Fibroblast of lung (primary cell): ENCODE measurements around the gene SEMA6B. TPM values are rescaled to one million over a fixed set of nuclear protein-coding genes. Genes with fewer than 3 reads are reported as not detected.
"Not testable (repeated sequence)": the region's sequence is repeated elsewhere in the genome, so short reads cannot be mapped to it uniquely, and the experiment has no call there.

Experiments used
- DNase-seq, 2 donors: peaks; one replicate each; pipeline versions ENCODE4 v3.0.0 to v3.0.0-alpha.2; 2010; ENCODE audit warnings: low read depth in 2 of 2
- H2AFZ ChIP-seq: 2 replicates; pipeline ENCODE4 v1.5.1; 2012; ENCODE audit warnings: low read length, control low read depth, inconsistent platforms
- H3K27ac ChIP-seq: 2 replicates; pipeline ENCODE4 v1.5.1; 2011; ENCODE audit warnings: low read length, control low read depth; ENCODE audit not compliant: insufficient read depth
- H3K27me3 ChIP-seq: 2 replicates; pipeline ENCODE4 v1.5.1; 2011; ENCODE audit warnings: mild to moderate bottlenecking, low read length; ENCODE audit not compliant: control insufficient read depth, insufficient read depth
- H3K36me3 ChIP-seq: 2 replicates; pipeline ENCODE4 v1.5.1; 2011; ENCODE audit warnings: low read length; ENCODE audit not compliant: control insufficient read depth, insufficient read depth
- H3K4me1 ChIP-seq: 2 replicates; pipeline ENCODE4 v1.5.1; 2011; ENCODE audit warnings: low read length; ENCODE audit not compliant: control insufficient read depth, insufficient read depth; ENCODE audit errors: extremely low read depth
- H3K4me2 ChIP-seq: 2 replicates; pipeline ENCODE4 v1.5.1; 2011; ENCODE audit warnings: low read length, control low read depth; ENCODE audit not compliant: insufficient read depth; ENCODE audit errors: extremely low read depth
- H3K4me3 ChIP-seq, 4 experiments: fragments of 200-600 bp in 1 of 4; sonication (generic) in 1 of 4; replicated peaks in 1 of 4; 2 replicates each; pipeline ENCODE4 v1.5.1; 2011 to 2016; ENCODE audit warnings: low read length in 4 of 4, low read depth in 3 of 4, mild to moderate bottlenecking in 3 of 4, control low read depth in 2 of 4, inconsistent platforms in 1 of 4, mixed read lengths in 1 of 4; ENCODE audit not compliant: insufficient read depth in 1 of 4; ENCODE audit errors: control extremely low read depth in 1 of 4
- H3K79me2 ChIP-seq: 2 replicates; pipeline ENCODE4 v1.5.1; 2012; ENCODE audit warnings: mild to moderate bottlenecking, low read length, inconsistent platforms; ENCODE audit not compliant: control insufficient read depth, insufficient read depth
- H3K9ac ChIP-seq: 2 replicates; pipeline ENCODE4 v1.5.1; 2011; ENCODE audit warnings: mild to moderate bottlenecking, low read length, control low read depth; ENCODE audit not compliant: insufficient read depth
- H3K9me3 ChIP-seq: 2 replicates; pipeline ENCODE4 v1.5.1; 2012; ENCODE audit warnings: low read depth, low read length; ENCODE audit not compliant: control insufficient read depth, insufficient read depth
- H4K20me1 ChIP-seq: 2 replicates; pipeline ENCODE4 v1.5.1; 2011; ENCODE audit warnings: low read length; ENCODE audit not compliant: control insufficient read depth, insufficient read depth; ENCODE audit errors: extremely low read depth
- EZH2 ChIP-seq: IDR thresholded peaks from 2 replicates; pipeline ENCODE4 v1.5.1; 2012; ENCODE audit warnings: low read length, control low read depth, mild to moderate bottlenecking; ENCODE audit errors: missing control alignments
- polyA plus RNA-seq, 2 donors: library from polyadenylated mRNA; depleted of rRNA in 1 of 2; stranded (reverse) in 1 of 2; unstranded in 1 of 2; fragments of >200 nt; gene quantifications; 2 replicates each; pipeline ENCODE4 v1.2.1, GENCODE V29; 2011 to 2012; ENCODE audit warnings: missing spikeins in 1 of 2
- total RNA-seq: library from RNA; depleted of rRNA; stranded (reverse); fragments of >200 nt; gene quantifications from 2 replicates; pipeline ENCODE4 v1.2.1, GENCODE V29; 2014
- TF ChIP-seq, protein P1 (sequence below), 2 donors: IDR thresholded peaks in 1 of 2; conservative IDR thresholded peaks in 1 of 2; 1 replicate in 1 of 2; 2 replicates in 1 of 2; pipeline ENCODE4 v1.5.1; 2011 to 2012; ENCODE audit warnings: low read length in 2 of 2, control low read depth in 1 of 2, inconsistent platforms in 1 of 2, low read depth in 1 of 2, mild to moderate bottlenecking in 1 of 2

The SEMA6B gene
- total and polyA plus RNA-seq, 2 donors (not counting 1 experiment from before 2014, with no cell fraction given) = under 0.01 to 0.31 TPM

DNA sequence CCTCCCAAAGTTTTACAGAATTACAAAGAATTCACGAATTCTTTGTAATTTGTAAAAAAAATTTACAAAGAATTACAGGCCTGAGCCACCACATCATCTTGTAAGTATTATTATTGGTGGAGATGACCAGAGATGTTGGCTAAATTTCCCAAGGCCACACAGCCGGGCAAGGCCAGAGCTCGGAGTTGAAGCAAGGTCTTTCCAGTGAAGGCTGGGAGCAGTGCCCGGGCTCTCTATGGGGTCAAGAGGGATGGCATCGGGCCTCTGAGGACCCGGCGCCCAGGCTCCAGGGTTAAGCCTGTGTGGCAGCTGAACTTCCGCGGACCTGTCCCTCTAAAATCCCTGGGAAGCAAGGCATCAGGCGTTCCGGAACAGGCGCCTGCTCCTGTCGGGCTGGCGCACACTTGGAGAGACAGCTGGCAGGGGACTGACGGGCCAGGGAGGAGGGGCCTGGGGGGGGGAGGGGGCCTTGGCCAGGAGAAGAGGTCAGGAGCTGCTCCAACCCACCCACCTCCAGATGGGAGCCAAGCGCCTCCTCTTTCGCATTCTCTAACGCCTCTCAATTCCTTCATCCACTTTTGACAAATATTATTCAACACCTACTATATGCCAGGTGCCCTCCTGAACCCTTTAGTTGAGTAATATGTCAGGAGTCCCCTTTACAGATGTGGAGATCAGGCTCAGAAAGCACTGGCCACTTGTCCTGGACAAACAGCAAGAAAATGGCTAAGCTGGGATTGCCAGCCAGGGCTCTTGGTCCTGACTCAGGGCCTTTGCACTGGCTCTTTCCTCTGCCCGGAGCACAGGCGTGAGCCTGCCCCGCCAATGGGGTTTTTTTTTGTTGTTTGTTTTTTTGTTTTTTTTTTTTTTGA lies 36.8 kb upstream of the SEMA6B start:
- Histone ChIP-seq H2AFZ (no peak overlapping the region), H3K36me3 (no peaks in the 10 kb centered on the region), H3K4me2 (no peak overlapping the region), H3K9me3 (no peaks in the 10 kb centered on the region), H4K20me1 (no peaks in the 10 kb centered on the region), H3K27me3 (peaks cover 5% of the 10 kb centered on the region), H3K79me2 (no peaks in the 10 kb centered on the region), H3K9ac (no peak overlapping the region), H3K4me1 (no peaks in the 10 kb centered on the region), H3K27ac (no peak overlapping the region), H3K4me3 (no peak overlapping the region)
- DNase-seq = no peak
- TF ChIP-seq EZH2 = no peak
- TF ChIP-seq, protein P1, sequence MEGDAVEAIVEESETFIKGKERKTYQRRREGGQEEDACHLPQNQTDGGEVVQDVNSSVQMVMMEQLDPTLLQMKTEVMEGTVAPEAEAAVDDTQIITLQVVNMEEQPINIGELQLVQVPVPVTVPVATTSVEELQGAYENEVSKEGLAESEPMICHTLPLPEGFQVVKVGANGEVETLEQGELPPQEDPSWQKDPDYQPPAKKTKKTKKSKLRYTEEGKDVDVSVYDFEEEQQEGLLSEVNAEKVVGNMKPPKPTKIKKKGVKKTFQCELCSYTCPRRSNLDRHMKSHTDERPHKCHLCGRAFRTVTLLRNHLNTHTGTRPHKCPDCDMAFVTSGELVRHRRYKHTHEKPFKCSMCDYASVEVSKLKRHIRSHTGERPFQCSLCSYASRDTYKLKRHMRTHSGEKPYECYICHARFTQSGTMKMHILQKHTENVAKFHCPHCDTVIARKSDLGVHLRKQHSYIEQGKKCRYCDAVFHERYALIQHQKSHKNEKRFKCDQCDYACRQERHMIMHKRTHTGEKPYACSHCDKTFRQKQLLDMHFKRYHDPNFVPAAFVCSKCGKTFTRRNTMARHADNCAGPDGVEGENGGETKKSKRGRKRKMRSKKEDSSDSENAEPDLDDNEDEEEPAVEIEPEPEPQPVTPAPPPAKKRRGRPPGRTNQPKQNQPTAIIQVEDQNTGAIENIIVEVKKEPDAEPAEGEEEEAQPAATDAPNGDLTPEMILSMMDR (conservative IDR thresholded peaks at IDR 0.05 in 1 of 2, IDR thresholded peaks at IDR 0.05 in 1 of 2; ENCODE audit: low read depth in 1 of 2, low read length in 2 of 2) = no peak

DNA sequence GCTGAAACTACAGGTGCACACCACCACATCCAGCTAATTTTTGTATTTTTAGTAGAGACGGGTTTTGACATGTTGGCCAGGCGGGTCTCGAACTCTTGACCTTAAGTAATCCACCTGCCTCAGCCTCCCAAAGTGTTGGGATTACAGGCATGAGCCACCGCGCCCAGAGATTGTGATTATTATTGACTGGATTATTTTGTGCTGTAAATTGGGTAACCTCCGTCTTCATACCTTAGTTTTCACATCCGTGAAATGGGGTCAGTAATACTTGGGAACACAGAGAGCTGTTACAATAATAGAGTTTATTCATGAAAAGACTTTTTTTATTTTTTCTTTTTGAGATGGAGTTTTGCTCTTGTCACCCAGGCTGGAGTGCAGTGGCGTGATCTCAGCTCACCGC lies 35.7 kb upstream of the SEMA6B start:
- H3K27me3 ChIP-seq, H4K20me1 ChIP-seq, H3K36me3 ChIP-seq, H3K27ac ChIP-seq, H3K4me1 ChIP-seq, H2AFZ ChIP-seq, H3K4me2 ChIP-seq, H3K9ac ChIP-seq, H3K9me3 ChIP-seq, H3K4me3 ChIP-seq, H3K79me2 ChIP-seq, DNase-seq: not testable (repeated sequence)

DNA sequence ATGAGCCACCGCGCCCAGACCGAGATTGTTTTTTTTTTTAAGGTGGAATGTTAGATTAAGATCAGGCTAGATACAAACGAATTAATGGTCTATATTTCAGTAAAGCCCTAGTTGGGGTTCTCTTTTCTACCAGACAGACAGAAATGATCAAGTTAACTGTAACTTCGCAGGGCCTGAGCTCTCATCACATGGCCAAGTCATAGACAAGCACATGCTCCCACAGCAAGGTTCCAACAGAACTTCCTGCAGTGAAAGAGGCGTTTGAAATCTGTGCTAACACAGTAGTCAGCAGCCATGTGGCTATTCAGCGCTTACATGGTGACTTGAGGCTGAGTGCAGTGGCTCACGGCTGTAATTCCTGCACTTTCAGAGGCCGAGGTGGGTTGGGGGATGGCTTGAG lies 34.7 kb upstream of the SEMA6B start:
- TF ChIP-seq, protein P1 (conservative IDR thresholded peaks at IDR 0.05 in 1 of 2, IDR thresholded peaks at IDR 0.05 in 1 of 2; ENCODE audit: low read depth in 1 of 2, low read length in 2 of 2) = no peak
- no peak for TF ChIP-seq EZH2
- Histone ChIP-seq H3K36me3 (no peaks in the 10 kb centered on the region), H3K27ac (no peak overlapping the region), H3K4me2 (no peak overlapping the region), H3K4me3 (no peak overlapping the region), H3K4me1 (no peaks in the 10 kb centered on the region), H3K79me2 (no peaks in the 10 kb centered on the region), H3K27me3 (peaks cover 3% of the 10 kb centered on the region), H3K9ac (no peak overlapping the region), H2AFZ (no peak overlapping the region), H4K20me1 (no peaks in the 10 kb centered on the region), H3K9me3 (no peaks in the 10 kb centered on the region)
- no peak for DNase-seq
